Measurements from ENCODE around the gene CDC25A.

CDC25A gene

GRCh38 chr3:48184299-48184698 lies 3.9 kb downstream of the CDC25A start:
- Histone ChIP-seq H4K20me1 (ENCODE audit: control insufficient read depth, insufficient read depth, low read depth, low read length) (no peaks in the 10 kb centered on the region), H3K4me3 (ENCODE audit: low read length) (no peak overlapping the region), H3K9me2 (replicated peaks; ENCODE audit: control insufficient read depth, low read length) (no peaks in the 10 kb centered on the region), H3K4me2 (ENCODE audit: low read length) (no peak overlapping the region), H3K36me3 (ENCODE audit: control insufficient read depth, low read length) (peaks cover 87% of the 10 kb centered on the region), H3K9me3 (ENCODE audit: control insufficient read depth, insufficient read depth, low read length) (no peaks in the 10 kb centered on the region), H3K79me2 (ENCODE audit: control insufficient read depth, low read length) (peaks cover 91% of the 10 kb centered on the region), H3K27me3 (ENCODE audit: control insufficient read depth, low read length) (no peaks in the 10 kb centered on the region), H3K27ac (ENCODE audit: low read depth, low read length) (no peak overlapping the region), H3K4me1 (ENCODE audit: control insufficient read depth, low read length) (peaks cover 28% of the 10 kb centered on the region), H3F3A (ENCODE audit: control insufficient read depth, insufficient read depth) (peaks cover 4% of the 10 kb centered on the region; the same call in 1 of the 2 replicates)
- TF ChIP-seq CTCF (IDR thresholded peaks at IDR 0.05; ENCODE audit: low read depth, low read length, poor library complexity, severe bottlenecking) = no peak
- no peak for TF ChIP-seq EZH2phosphoT487 (IDR thresholded peaks at IDR 0.05; ENCODE audit: borderline replicate concordance, low read length)

- H3K9me2 ChIP-seq (replicated peaks; ENCODE audit: control insufficient read depth, low read length) = no peaks in the 10 kb centered on the region
- H3K27me3 ChIP-seq (ENCODE audit: control insufficient read depth, low read length) = no peaks in the 10 kb centered on the region
- no peak for TF ChIP-seq EZH2phosphoT487 (IDR thresholded peaks at IDR 0.05; ENCODE audit: borderline replicate concordance, low read length)
- TF ChIP-seq CTCF (IDR thresholded peaks at IDR 0.05; ENCODE audit: low read depth, low read length, poor library complexity, severe bottlenecking) = no peak
- H3K36me3 ChIP-seq (ENCODE audit: control insufficient read depth, low read length) = peaks cover 98% of the 10 kb centered on the region
- no peaks in the 10 kb centered on the region for H3K9me3 ChIP-seq (ENCODE audit: control insufficient read depth, insufficient read depth, low read length)
- peaks cover 10% of the 10 kb centered on the region for H3K4me1 ChIP-seq (ENCODE audit: control insufficient read depth, low read length)
- H4K20me1 ChIP-seq (ENCODE audit: control insufficient read depth, insufficient read depth, low read depth, low read length) = no peaks in the 10 kb centered on the region
- H3K4me2 ChIP-seq (ENCODE audit: low read length) = no peak overlapping the region
- peaks cover 10% of the 10 kb centered on the region; the same call in 1 of the 2 replicates for H3F3A ChIP-seq (ENCODE audit: control insufficient read depth, insufficient read depth)
- no peak overlapping the region for H3K4me3 ChIP-seq (ENCODE audit: low read length)
- H3K27ac ChIP-seq (ENCODE audit: low read depth, low read length) = no peak overlapping the region
- peaks cover 93% of the 10 kb centered on the region for H3K79me2 ChIP-seq (ENCODE audit: control insufficient read depth, low read length)
These were observed 7.5 kb downstream of the CDC25A start for GRCh38 chr3:48180531-48181253.

GRCh38 chr3:48180021-48180420 lies 8.2 kb downstream of the CDC25A start:
- Histone ChIP-seq H3K4me1 (ENCODE audit: control insufficient read depth, low read length) (peaks cover 6% of the 10 kb centered on the region; the same call in 1 of the 2 replicates), H3K27me3 (ENCODE audit: control insufficient read depth, low read length) (no peaks in the 10 kb centered on the region), H3K36me3 (ENCODE audit: control insufficient read depth, low read length) (peaks cover 97% of the 10 kb centered on the region), H3K4me3 (ENCODE audit: low read length) (no peak overlapping the region), H4K20me1 (ENCODE audit: control insufficient read depth, insufficient read depth, low read depth, low read length) (no peaks in the 10 kb centered on the region), H3F3A (ENCODE audit: control insufficient read depth, insufficient read depth) (peaks cover 10% of the 10 kb centered on the region; the same call in 1 of the 2 replicates), H3K79me2 (ENCODE audit: control insufficient read depth, low read length) (peaks cover 92% of the 10 kb centered on the region), H3K27ac (ENCODE audit: low read depth, low read length) (no peak overlapping the region), H3K9me3 (ENCODE audit: control insufficient read depth, insufficient read depth, low read length) (no peaks in the 10 kb centered on the region), H3K9me2 (replicated peaks; ENCODE audit: control insufficient read depth, low read length) (no peaks in the 10 kb centered on the region), H3K4me2 (ENCODE audit: low read length) (no peak overlapping the region)
- no peak for TF ChIP-seq EZH2phosphoT487 (IDR thresholded peaks at IDR 0.05; ENCODE audit: borderline replicate concordance, low read length)
- TF ChIP-seq CTCF (IDR thresholded peaks at IDR 0.05; ENCODE audit: low read depth, low read length, poor library complexity, severe bottlenecking) = no peak

Data from DOHH2 (cell line).